Measurements from ENCODE around the gene PLXNA2. TPM values are rescaled to one million over a fixed set of nuclear protein-coding genes. Genes with fewer than 3 reads are reported as not detected.

Gene PLXNA2
- total RNA-seq, 1 experiment from 2014 or later, result 0.06 TPM

DNA sequence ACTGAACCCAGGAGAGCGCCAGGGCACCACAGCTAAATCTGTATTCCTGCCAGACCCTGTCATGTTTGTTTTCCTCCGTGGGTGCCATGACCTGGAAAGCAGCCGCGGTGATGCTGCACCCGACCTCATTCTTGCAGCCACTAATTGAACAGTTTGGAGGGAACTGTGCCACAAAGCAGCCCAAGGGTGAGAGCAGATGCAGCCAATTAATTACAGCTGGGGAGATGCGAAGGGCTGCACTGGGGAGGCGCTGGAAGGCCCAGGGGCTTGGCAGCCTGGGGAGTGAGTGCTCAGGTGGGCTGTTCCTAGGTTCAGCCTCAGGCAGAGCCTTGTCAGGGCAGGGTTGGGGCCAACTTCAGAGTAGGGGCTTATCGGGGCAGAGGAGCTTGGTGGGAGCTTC, 174.9 kb downstream of the PLXNA2 start:
- H3K4me3 ChIP-seq (ENCODE audit: low read depth, low read length, poor library complexity, severe bottlenecking), result no peak overlapping the region
- no peak overlapping the region for H3K27ac ChIP-seq (ENCODE audit: low read depth, low read length, poor library complexity, severe bottlenecking)
- intact Hi-C loops (cut with micrococcal nuclease; ENCODE audit: unreplicated experiment), result no loop called here
- no peak for DNase-seq (ENCODE audit: low spot score)
- TF ChIP-seq CTCF (conservative IDR thresholded peaks at IDR 0.05; ENCODE audit: low read depth, low read length) (no peak), EZH2 (IDR thresholded peaks at IDR 0.05; ENCODE audit: borderline replicate concordance, low read depth, low read length, poor library complexity, severe bottlenecking) (no peak)
- peaks cover 6% of the 10 kb centered on the region for H3K27me3 ChIP-seq (replicated peaks; ENCODE audit: insufficient read depth, low read depth, low read length, poor library complexity)
- no peaks in the 10 kb centered on the region for H3K9me3 ChIP-seq (ENCODE audit: low read depth, low read length, poor library complexity, severe bottlenecking)
- no TSS peak for BruUV-seq (replicated peaks)
- no peaks in the 10 kb centered on the region for H3K4me1 ChIP-seq (ENCODE audit: insufficient read depth, low read length, poor library complexity, severe bottlenecking)
- H3K36me3 ChIP-seq (ENCODE audit: insufficient read depth, low read length, poor library complexity, severe bottlenecking), result no peaks in the 10 kb centered on the region
- ChIA-PET POLR2A (ENCODE audit: low non-redundant PET) (no interaction called here), CTCF (no interaction called here)

DNA sequence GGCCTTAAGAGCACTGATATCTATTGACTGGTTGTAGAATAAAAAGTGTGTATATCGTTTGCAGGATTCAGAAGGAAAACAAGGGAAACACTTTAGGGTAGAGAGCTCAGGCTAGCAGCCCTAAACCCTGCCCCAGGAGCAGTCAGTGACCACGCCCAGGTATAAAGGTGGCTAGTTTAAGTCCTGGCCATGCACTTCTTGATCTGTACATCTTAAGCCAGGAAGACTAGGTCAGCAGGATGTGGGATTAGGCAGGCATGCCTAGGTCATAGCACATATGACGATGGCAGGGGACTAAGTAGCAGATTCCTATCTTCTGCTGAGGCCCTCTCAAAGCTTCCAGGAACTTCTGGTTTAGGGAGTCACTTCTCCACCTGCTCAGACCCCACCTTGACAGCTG, 175.3 kb downstream of the PLXNA2 start:
- Histone ChIP-seq H3K4me3 (ENCODE audit: low read depth, low read length, poor library complexity, severe bottlenecking) (no peak overlapping the region), H3K27me3 (replicated peaks; ENCODE audit: insufficient read depth, low read depth, low read length, poor library complexity) (peaks cover 10% of the 10 kb centered on the region), H3K27ac (ENCODE audit: low read depth, low read length, poor library complexity, severe bottlenecking) (no peak overlapping the region), H3K4me1 (ENCODE audit: insufficient read depth, low read length, poor library complexity, severe bottlenecking) (no peaks in the 10 kb centered on the region), H3K36me3 (ENCODE audit: insufficient read depth, low read length, poor library complexity, severe bottlenecking) (no peaks in the 10 kb centered on the region), H3K9me3 (ENCODE audit: low read depth, low read length, poor library complexity, severe bottlenecking) (no peaks in the 10 kb centered on the region)
- ChIA-PET POLR2A (ENCODE audit: low non-redundant PET) (no interaction called here), CTCF (no interaction called here)
- intact Hi-C loops (cut with micrococcal nuclease; ENCODE audit: unreplicated experiment), result no loop called here
- TF ChIP-seq CTCF (conservative IDR thresholded peaks at IDR 0.05; ENCODE audit: low read depth, low read length), result no peak
- TF ChIP-seq EZH2 (IDR thresholded peaks at IDR 0.05; ENCODE audit: borderline replicate concordance, low read depth, low read length, poor library complexity, severe bottlenecking), result no peak
- no peak for DNase-seq (ENCODE audit: low spot score)
- BruUV-seq (replicated peaks), result no TSS peak

- TF ChIP-seq CTCF (conservative IDR thresholded peaks at IDR 0.05; ENCODE audit: low read depth, low read length) (no peak), EZH2 (IDR thresholded peaks at IDR 0.05; ENCODE audit: borderline replicate concordance, low read depth, low read length, poor library complexity, severe bottlenecking) (no peak)
- POLR2A ChIA-PET (ENCODE audit: low non-redundant PET), result no interaction called here
- no peaks in the 10 kb centered on the region for H3K4me1 ChIP-seq (ENCODE audit: insufficient read depth, low read length, poor library complexity, severe bottlenecking)
- no peak overlapping the region for H3K4me3 ChIP-seq (ENCODE audit: low read depth, low read length, poor library complexity, severe bottlenecking)
- intact Hi-C loops (cut with micrococcal nuclease; ENCODE audit: unreplicated experiment), result no loop called here
- no peak for DNase-seq (ENCODE audit: low spot score)
- BruUV-seq (replicated peaks), result no TSS peak
- H3K36me3 ChIP-seq (ENCODE audit: insufficient read depth, low read length, poor library complexity, severe bottlenecking), result no peaks in the 10 kb centered on the region
- H3K9me3 ChIP-seq (ENCODE audit: low read depth, low read length, poor library complexity, severe bottlenecking), result no peaks in the 10 kb centered on the region
- H3K27me3 ChIP-seq (replicated peaks; ENCODE audit: insufficient read depth, low read depth, low read length, poor library complexity), result peaks cover 15% of the 10 kb centered on the region
- H3K27ac ChIP-seq (ENCODE audit: low read depth, low read length, poor library complexity, severe bottlenecking), result no peak overlapping the region
- CTCF ChIA-PET, result no interaction called here
Measured at GRCh38 chr1:208068407-208068806, 175.8 kb downstream of the PLXNA2 start.
